CD14-positive monocyte (primary cell): ENCODE results near the gene TBX3. TPM values are rescaled to one million over a fixed set of nuclear protein-coding genes. Genes with fewer than 3 reads are reported as not detected.
A peak's percentile ranks its signal among the peaks of the same experiment; 100 is the strongest.

Source experiments
- DNase-seq, 3 donors: peaks; one replicate each; pipeline ENCODE4 v3.0.0-alpha.2; 2011 to 2022
- H2AFZ ChIP-seq: 2 replicates; pipeline ENCODE4 v1.6.0; 2012; ENCODE audit warnings: mild to moderate bottlenecking, low read depth, low read length, inconsistent platforms; ENCODE audit not compliant: insufficient read depth, poor library complexity, severe bottlenecking
- H3K27ac ChIP-seq, 2 donors: 1 replicate in 1 of 2; 2 replicates in 1 of 2; pipeline ENCODE4 v1.5.1; 2012 to 2013; ENCODE audit warnings: low read length in 2 of 2, control low read depth in 1 of 2, inconsistent platforms in 1 of 2, low read depth in 1 of 2, mild to moderate bottlenecking in 1 of 2
- H3K27me3 ChIP-seq, 2 donors: one replicate each; pipeline versions ENCODE4 v1.6.0 to v1.6.1; 2011 to 2013; ENCODE audit warnings: low read length in 2 of 2; ENCODE audit not compliant: control insufficient read depth in 2 of 2, insufficient read depth in 2 of 2
- H3K36me3 ChIP-seq, 2 donors: replicated peaks in 1 of 2; 1 replicate in 1 of 2; 2 replicates in 1 of 2; pipeline versions ENCODE4 v1.5.1 to v1.6.1; 2012 to 2013; ENCODE audit warnings: low read length in 2 of 2, control low read depth in 1 of 2, inconsistent platforms in 1 of 2, mild to moderate bottlenecking in 1 of 2; ENCODE audit not compliant: insufficient read depth in 2 of 2, control insufficient read depth in 1 of 2
- H3K4me1 ChIP-seq, 2 donors: 1 replicate in 1 of 2; 2 replicates in 1 of 2; pipeline versions ENCODE4 v1.5.1 to v1.6.1; 2012 to 2013; ENCODE audit warnings: low read length in 2 of 2, control low read depth in 1 of 2, inconsistent platforms in 1 of 2, mild to moderate bottlenecking in 1 of 2, moderate library complexity in 1 of 2; ENCODE audit not compliant: insufficient read depth in 2 of 2, control insufficient read depth in 1 of 2
- H3K4me2 ChIP-seq: replicated peaks from 2 replicates; pipeline ENCODE3; 2012; ENCODE audit warnings: low read length, moderate library complexity, mild to moderate bottlenecking; ENCODE audit not compliant: poor library complexity, severe bottlenecking; ENCODE audit errors: extremely low read depth
- H3K4me3 ChIP-seq, 3 experiments: fragments of 200-600 bp in 1 of 3; sonication (generic) in 1 of 3; replicated peaks in 1 of 3; 1 replicate in 2 of 3; 2 replicates in 1 of 3; pipeline ENCODE4 v1.5.1; 2011 to 2013; ENCODE audit warnings: low read length in 3 of 3, mild to moderate bottlenecking in 3 of 3, control low read depth in 2 of 3, low read depth in 2 of 3, inconsistent platforms in 1 of 3, moderate library complexity in 1 of 3
- H3K79me2 ChIP-seq: 2 replicates; pipeline ENCODE4 v1.6.0; 2012; ENCODE audit warnings: mild to moderate bottlenecking, control low read depth, inconsistent platforms, low read length, moderate library complexity; ENCODE audit not compliant: insufficient read depth
- H3K9ac ChIP-seq: 2 replicates; pipeline ENCODE4 v1.6.0; 2017; ENCODE audit warnings: low read length, mild to moderate bottlenecking; ENCODE audit not compliant: insufficient read depth, poor library complexity, severe bottlenecking
- H3K9me3 ChIP-seq, 2 donors: replicated peaks in 1 of 2; 1 replicate in 1 of 2; 2 replicates in 1 of 2; pipeline versions ENCODE4 v1.5.1 to v1.6.1; 2012 to 2013; ENCODE audit warnings: low read length in 2 of 2, control low read depth in 1 of 2; ENCODE audit not compliant: control insufficient read depth in 1 of 2, insufficient read depth in 1 of 2
- H4K20me1 ChIP-seq: 2 replicates; pipeline ENCODE4 v1.6.0; 2012; ENCODE audit warnings: mild to moderate bottlenecking, low read length, control low read depth, moderate library complexity; ENCODE audit not compliant: insufficient read depth
- H3K27ac Mint-ChIP-seq, 7 donors: one replicate each; pipeline ENCODE4 v1.8.0; 2020; ENCODE audit warnings: mild to moderate bottlenecking in 7 of 7, mixed read lengths in 7 of 7, moderate library complexity in 6 of 7, inconsistent platforms in 2 of 7
- H3K27me3 Mint-ChIP-seq, 3 donors: one replicate each; pipeline ENCODE4 v1.8.0; 2021 to 2022; ENCODE audit warnings: low read depth in 3 of 3, mild to moderate bottlenecking in 3 of 3, mixed read lengths in 3 of 3, moderate library complexity in 3 of 3, inconsistent platforms in 1 of 3
- H3K36me3 Mint-ChIP-seq, 2 donors: one replicate each; pipeline ENCODE4 v1.8.0; 2020; ENCODE audit warnings: mixed read lengths in 2 of 2, inconsistent platforms in 1 of 2, mild to moderate bottlenecking in 1 of 2
- H3K4me1 Mint-ChIP-seq: one replicate; pipeline ENCODE4 v1.8.0; 2020; ENCODE audit warnings: mild to moderate bottlenecking, mixed read lengths
- H3K4me3 Mint-ChIP-seq, 2 donors: one replicate each; pipeline ENCODE4 v1.8.0; 2020; ENCODE audit warnings: mild to moderate bottlenecking in 2 of 2, mixed read lengths in 2 of 2, moderate library complexity in 1 of 2
- H3K9me3 Mint-ChIP-seq, 7 donors: one replicate each; pipeline ENCODE4 v1.8.0; 2020 to 2022; ENCODE audit warnings: mixed read lengths in 7 of 7, mild to moderate bottlenecking in 6 of 7, moderate library complexity in 6 of 7, inconsistent platforms in 2 of 7
- WGBS: methylation state at CpG from one replicate; pipeline ENCODE4 v1.1.5; 2013; ENCODE audit warnings: missing lambda C conversion rate; ENCODE audit not compliant: insufficient coverage; 5-methylcytosine and 5-hydroxymethylcytosine counted together
- intact Hi-C, 2 donors: fragments of 100-400 bp; cut with micrococcal nuclease; formaldehyde crosslinking; loops; one replicate each; pipeline versions ENCODE4 v1.15.0 to v1.15.1; 2023
- polyA plus RNA-seq, 3 donors: library from polyadenylated mRNA; depleted of rRNA in 1 of 3; unstranded in 2 of 3; stranded (reverse) in 1 of 3; fragments of 300-500 nt in 2 of 3; fragments of >200 nt in 1 of 3; fragmentation: Illumina TruSeq in 2 of 3; gene quantifications; 1 replicate in 2 of 3; 2 replicates in 1 of 3; pipeline ENCODE4 v1.2.3, GENCODE V29; 2012 to 2021
- TF ChIP-seq, protein P1 (sequence below): fragments of 200-600 bp; IDR thresholded peaks from one replicate; pipeline ENCODE4 v1.8.0; 2022; ENCODE audit warnings: antibody characterized with exemption, mild to moderate bottlenecking

TBX3 gene
- polyA plus RNA-seq, 3 donors: 0.04 to 0.13 TPM; not detected in 1

DNA sequence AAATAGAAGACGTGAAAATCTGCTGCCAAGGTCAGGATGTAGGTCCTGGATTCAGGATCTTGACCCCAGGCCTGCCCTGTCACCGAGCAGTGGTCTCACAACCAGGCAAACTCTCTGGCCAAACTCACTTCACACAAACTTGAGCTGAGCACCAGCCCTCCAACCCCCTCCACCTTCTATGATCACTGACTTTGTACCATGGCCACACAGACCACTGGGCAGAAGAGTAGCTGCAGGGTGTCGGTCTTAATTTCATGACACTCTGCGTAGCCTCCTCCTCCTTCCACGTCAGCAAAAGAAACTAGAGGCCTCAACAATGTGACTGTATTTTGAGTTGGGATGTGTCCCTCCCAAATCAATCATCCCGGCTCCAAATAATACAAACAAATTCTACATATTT is 7.2 kb upstream of the TBX3 start:
- H3K9ac ChIP-seq: no peak overlapping the region
- H3K4me2 ChIP-seq: no peak overlapping the region
- H3K4me3 Mint-ChIP-seq: peak overlapping the region in 1 of 2 donors; percentile 75
- no peak overlapping the region for H3K27ac Mint-ChIP-seq
- peaks cover 9 to 68% of the 10 kb centered on the region in 2 donors for H3K9me3 ChIP-seq
- no peaks in the 10 kb centered on the region for H4K20me1 ChIP-seq
- H3K27ac ChIP-seq: no peak overlapping the region
- TF ChIP-seq, protein P1, sequence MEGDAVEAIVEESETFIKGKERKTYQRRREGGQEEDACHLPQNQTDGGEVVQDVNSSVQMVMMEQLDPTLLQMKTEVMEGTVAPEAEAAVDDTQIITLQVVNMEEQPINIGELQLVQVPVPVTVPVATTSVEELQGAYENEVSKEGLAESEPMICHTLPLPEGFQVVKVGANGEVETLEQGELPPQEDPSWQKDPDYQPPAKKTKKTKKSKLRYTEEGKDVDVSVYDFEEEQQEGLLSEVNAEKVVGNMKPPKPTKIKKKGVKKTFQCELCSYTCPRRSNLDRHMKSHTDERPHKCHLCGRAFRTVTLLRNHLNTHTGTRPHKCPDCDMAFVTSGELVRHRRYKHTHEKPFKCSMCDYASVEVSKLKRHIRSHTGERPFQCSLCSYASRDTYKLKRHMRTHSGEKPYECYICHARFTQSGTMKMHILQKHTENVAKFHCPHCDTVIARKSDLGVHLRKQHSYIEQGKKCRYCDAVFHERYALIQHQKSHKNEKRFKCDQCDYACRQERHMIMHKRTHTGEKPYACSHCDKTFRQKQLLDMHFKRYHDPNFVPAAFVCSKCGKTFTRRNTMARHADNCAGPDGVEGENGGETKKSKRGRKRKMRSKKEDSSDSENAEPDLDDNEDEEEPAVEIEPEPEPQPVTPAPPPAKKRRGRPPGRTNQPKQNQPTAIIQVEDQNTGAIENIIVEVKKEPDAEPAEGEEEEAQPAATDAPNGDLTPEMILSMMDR: no peak
- 37% methylated on average over 2 of the region's 6 CpGs for WGBS
- DNase-seq: no peak
- no peaks in the 10 kb centered on the region for H3K79me2 ChIP-seq
- intact Hi-C loops: no loop called here
- H3K4me3 ChIP-seq: no peak overlapping the region
- H3K4me1 ChIP-seq: peaks cover 0 to 4% of the 10 kb centered on the region in 2 donors
- H3K4me1 Mint-ChIP-seq: peaks cover 6% of the 10 kb centered on the region
- H3K27me3 Mint-ChIP-seq: peaks cover 95 to 98% (median 96%) of the 10 kb centered on the region in 3 donors
- no peaks in the 10 kb centered on the region for H3K36me3 ChIP-seq
- peaks cover 96 to 100% of the 10 kb centered on the region in 2 donors for H3K27me3 ChIP-seq
- H3K9me3 Mint-ChIP-seq: peaks cover 0 to 22% (median 9%) of the 10 kb centered on the region in 7 donors
- H3K36me3 Mint-ChIP-seq: peaks cover 7 to 8% of the 10 kb centered on the region in 2 donors
- H2AFZ ChIP-seq: no peak overlapping the region

DNA sequence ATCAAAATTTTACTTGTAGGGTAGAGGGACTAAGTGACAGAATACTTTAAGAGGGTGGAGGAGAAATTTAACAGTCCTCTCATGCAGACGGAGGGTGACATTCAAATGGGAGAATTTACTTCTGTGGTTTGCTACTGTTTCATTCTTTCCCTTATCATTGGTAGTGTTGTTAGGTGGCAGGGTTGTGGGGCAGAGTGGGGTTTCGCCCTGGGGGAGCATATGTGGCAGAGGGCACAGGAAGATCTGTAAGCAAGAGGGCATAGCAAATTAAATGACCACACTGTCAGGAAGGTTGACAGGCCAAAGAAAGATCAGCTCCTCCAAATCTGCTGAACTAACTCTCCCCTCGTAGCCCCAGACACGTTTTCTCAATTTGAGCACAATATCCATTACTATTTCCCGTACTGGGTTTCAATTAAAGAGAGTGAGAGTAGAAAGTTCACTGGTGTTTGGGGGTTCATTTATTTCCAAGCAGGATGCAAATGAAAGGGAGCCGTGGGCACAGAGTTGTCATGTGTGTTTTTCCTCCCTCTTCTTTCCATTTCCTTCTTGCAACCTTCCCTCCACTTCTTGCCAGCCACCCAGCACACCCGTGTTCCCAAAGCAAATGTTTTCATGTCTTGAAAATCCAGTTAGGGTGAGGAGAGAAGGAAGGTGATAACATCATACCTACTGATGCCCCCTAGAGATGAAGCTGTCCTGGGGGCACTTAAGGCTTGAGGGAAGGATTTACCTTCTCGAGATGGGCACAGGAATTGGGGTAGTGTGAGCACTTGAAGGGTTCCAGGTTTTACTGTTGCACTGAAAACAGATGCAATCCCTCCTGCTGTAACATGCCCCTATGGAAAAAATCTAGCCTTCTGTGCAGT is 6.5 kb upstream of the TBX3 start:
- H2AFZ ChIP-seq: no peak overlapping the region
- no peak overlapping the region for H3K4me3 ChIP-seq
- H3K9ac ChIP-seq: no peak overlapping the region
- H3K36me3 ChIP-seq: no peaks in the 10 kb centered on the region
- H3K4me1 Mint-ChIP-seq: peaks cover 7% of the 10 kb centered on the region
- H3K79me2 ChIP-seq: no peaks in the 10 kb centered on the region
- H3K4me1 ChIP-seq: peaks cover 0 to 4% of the 10 kb centered on the region in 2 donors
- H3K27ac ChIP-seq: no peak overlapping the region
- H3K4me2 ChIP-seq: no peak overlapping the region
- no peak for DNase-seq
- H3K27me3 Mint-ChIP-seq: peaks cover 95 to 98% (median 97%) of the 10 kb centered on the region in 3 donors
- H3K36me3 Mint-ChIP-seq: peaks cover 8 to 15% of the 10 kb centered on the region in 2 donors
- TF ChIP-seq, protein P1: no peak
- H3K9me3 ChIP-seq: peaks cover 9 to 75% of the 10 kb centered on the region in 2 donors
- peaks cover 0 to 25% (median 11%) of the 10 kb centered on the region in 7 donors for H3K9me3 Mint-ChIP-seq
- H3K27me3 ChIP-seq: peaks cover 97 to 100% of the 10 kb centered on the region in 2 donors
- 59% methylated on average over 2 of the region's 8 CpGs for WGBS
- intact Hi-C loops: no loop called here
- H3K27ac Mint-ChIP-seq: no peak overlapping the region
- H4K20me1 ChIP-seq: no peaks in the 10 kb centered on the region
- peak overlapping the region in 1 of 2 donors; percentile 75 for H3K4me3 Mint-ChIP-seq
